ENCODE measurements around the gene PRKD2.

The PRKD2 gene

GRCh38 chr19:46739290-46739771 lies 22.4 kb upstream of the PRKD2 start:
- DNase-seq: no peak

- DNase-seq: no peak
Observed at GRCh38 chr19:46737761-46738171, 20.9 kb upstream of the PRKD2 start.

GRCh38 chr19:46737298-46737654 lies 20.4 kb upstream of the PRKD2 start:
- DNase-seq: no peak

- DNase-seq: no peak
Observed at GRCh38 chr19:46736531-46737297, 19.8 kb upstream of the PRKD2 start.

GRCh38 chr19:46733690-46734292 lies 16.9 kb upstream of the PRKD2 start:
- DNase-seq: no peak

GRCh38 chr19:46732966-46733689 lies 16.2 kb upstream of the PRKD2 start:
- no peak for DNase-seq

- DNase-seq: no peak
Observed at GRCh38 chr19:46732172-46732938, 15.4 kb upstream of the PRKD2 start.

GRCh38 chr19:46731584-46731983 lies 14.7 kb upstream of the PRKD2 start:
- DNase-seq: no peak

GRCh38 chr19:46731007-46731501 lies 14.1 kb upstream of the PRKD2 start:
- no peak for DNase-seq

GRCh38 chr19:46730595-46730994 lies 13.7 kb upstream of the PRKD2 start:
- DNase-seq: no peak

- no peak for DNase-seq
Observed at GRCh38 chr19:46730187-46730586, 13.3 kb upstream of the PRKD2 start.

GRCh38 chr19:46729696-46730095 lies 12.8 kb upstream of the PRKD2 start:
- DNase-seq: no peak

GRCh38 chr19:46728693-46729339 lies 11.9 kb upstream of the PRKD2 start:
- no peak for DNase-seq

- no peak for DNase-seq
Observed at GRCh38 chr19:46728208-46728607, 11.3 kb upstream of the PRKD2 start.

- no peak for DNase-seq
Observed at GRCh38 chr19:46727757-46728156, 10.8 kb upstream of the PRKD2 start.

GRCh38 chr19:46726971-46727501 lies 10.1 kb upstream of the PRKD2 start:
- no peak for DNase-seq

GRCh38 chr19:46726551-46726950 lies 9.6 kb upstream of the PRKD2 start:
- DNase-seq: no peak

- DNase-seq: no peak
Observed at GRCh38 chr19:46725859-46726393, 9.0 kb upstream of the PRKD2 start.

GRCh38 chr19:46725036-46725820 lies 8.3 kb upstream of the PRKD2 start:
- no peak for DNase-seq

GRCh38 chr19:46724468-46724867 lies 7.6 kb upstream of the PRKD2 start:
- DNase-seq: no peak

- DNase-seq: no peak
Observed at GRCh38 chr19:46723471-46723870, 6.6 kb upstream of the PRKD2 start.
